ENCODE data around the gene LTBP4. TPM values are rescaled to one million over a fixed set of nuclear protein-coding genes. Genes with fewer than 3 reads are reported as not detected.
"Not testable (repeated sequence)": the region's sequence is repeated elsewhere in the genome, so short reads cannot be mapped to it uniquely, and the experiment has no call there.

The LTBP4 gene
- total RNA-seq, 2 experiments from 2014 or later, result 99.3 to 102 TPM

- Mint-ChIP-seq H3K27ac (peak overlapping the region; percentile 40), H3K27me3 (no peaks in the 10 kb centered on the region), H3K4me3 (no peak overlapping the region), H3K4me1 (peaks cover 13% of the 10 kb centered on the region), H3K36me3 (peaks cover 33% of the 10 kb centered on the region), H3K9me3 (no peaks in the 10 kb centered on the region)
- no peak for DNase-seq
These were observed 21.0 kb downstream of the LTBP4 start for GRCh38 chr19:40621966-40622772.

GRCh38 chr19:40622773-40623075, 21.6 kb downstream of the LTBP4 start:
- H3K27me3 Mint-ChIP-seq, result no peaks in the 10 kb centered on the region
- peaks cover 34% of the 10 kb centered on the region for H3K36me3 Mint-ChIP-seq
- H3K27ac Mint-ChIP-seq, result peak overlapping the region; percentile 40
- no peak for DNase-seq
- H3K4me1 Mint-ChIP-seq, result peaks cover 13% of the 10 kb centered on the region
- H3K9me3 Mint-ChIP-seq, result no peaks in the 10 kb centered on the region
- H3K4me3 Mint-ChIP-seq, result no peak overlapping the region

DNA sequence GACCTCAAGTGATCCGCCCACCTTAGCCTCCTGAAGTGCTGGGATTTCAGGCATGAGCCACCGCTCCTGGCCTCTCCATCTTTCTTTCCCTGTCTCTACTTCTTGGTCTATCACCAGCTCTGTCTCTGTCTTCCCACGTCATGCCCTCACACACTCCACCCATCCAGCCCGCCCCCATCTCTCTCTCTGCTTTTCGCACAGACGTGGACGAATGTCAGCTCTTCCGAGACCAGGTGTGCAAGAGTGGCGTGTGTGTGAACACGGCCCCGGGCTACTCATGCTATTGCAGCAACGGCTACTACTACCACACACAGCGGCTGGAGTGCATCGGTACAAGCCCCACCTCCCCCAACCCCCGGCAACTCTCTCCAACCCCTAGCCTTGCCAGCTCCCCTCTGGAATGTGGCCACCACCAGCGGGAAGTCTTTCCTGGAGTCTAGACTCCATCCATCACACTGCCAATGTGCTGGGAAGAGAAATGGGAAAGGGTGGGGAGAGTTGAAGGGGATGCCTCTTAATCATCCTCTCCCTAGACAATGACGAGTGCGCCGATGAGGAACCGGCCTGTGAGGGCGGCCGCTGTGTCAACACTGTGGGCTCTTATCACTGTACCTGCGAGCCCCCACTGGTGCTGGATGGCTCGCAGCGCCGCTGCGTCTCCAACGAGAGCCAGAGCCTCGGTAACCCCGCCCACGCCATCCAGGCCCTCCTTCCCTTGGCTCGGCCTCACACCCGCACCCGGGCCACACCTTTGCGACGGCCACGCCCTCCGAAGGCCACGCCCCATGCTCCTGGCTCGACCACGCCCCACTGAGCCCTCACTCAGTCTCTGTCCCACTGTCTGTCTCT, 22.5 kb downstream of the LTBP4 start:
- H3K36me3 Mint-ChIP-seq, result peaks cover 35% of the 10 kb centered on the region
- H3K9me3 Mint-ChIP-seq, result no peaks in the 10 kb centered on the region
- peak; percentile 35 for DNase-seq
- no peak overlapping the region for H3K4me3 Mint-ChIP-seq
- H3K27ac Mint-ChIP-seq, result no peak overlapping the region
- peaks cover 13% of the 10 kb centered on the region for H3K4me1 Mint-ChIP-seq
- no peaks in the 10 kb centered on the region for H3K27me3 Mint-ChIP-seq

DNA sequence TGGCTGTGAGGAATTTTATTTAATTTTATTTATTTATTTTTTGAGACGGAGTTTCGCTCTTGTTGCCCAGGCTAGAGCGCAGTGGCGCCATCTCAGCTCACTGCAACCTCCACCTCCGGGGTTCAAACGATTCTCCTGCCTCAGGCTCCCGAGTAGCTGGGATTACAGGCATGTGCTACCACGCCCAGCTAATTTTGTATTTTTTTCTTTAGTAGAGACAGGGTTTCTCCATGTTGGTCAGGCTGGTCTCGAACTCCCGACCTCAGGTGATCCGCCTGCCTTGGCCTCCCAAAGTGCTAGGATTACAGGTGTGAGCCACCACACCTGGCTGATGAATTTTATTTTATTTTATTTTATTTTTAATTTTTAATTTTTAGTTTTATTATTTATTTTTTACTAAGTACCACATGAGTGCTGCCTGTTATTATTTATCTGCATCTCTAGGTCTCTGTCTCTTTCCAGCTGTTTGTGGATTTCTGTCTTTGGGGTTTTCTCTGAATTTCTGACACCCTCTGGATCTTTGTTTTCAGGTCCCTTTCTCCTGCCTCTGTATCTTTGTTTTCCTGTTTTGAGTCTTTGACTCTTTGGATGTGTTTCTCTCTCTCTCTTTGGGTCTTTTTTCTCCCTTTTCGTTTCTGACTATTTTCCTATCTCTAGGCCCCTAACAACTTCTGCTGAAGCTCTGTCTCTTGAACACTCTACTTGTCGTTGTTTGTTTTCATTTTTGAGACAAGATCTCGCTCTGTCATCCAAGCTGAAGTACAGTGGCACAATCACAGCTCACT, 23.4 kb downstream of the LTBP4 start:
- not testable (repeated sequence) for H3K4me3 Mint-ChIP-seq, H3K27me3 Mint-ChIP-seq, H3K9me3 Mint-ChIP-seq, DNase-seq, H3K4me1 Mint-ChIP-seq
- H3K36me3 Mint-ChIP-seq, result peaks cover 32% of the 10 kb centered on the region
- peak overlapping the region; percentile 1 for H3K27ac Mint-ChIP-seq

- Mint-ChIP-seq H3K27ac (peak overlapping the region; percentile 64), H3K36me3 (peaks cover 32% of the 10 kb centered on the region), H3K4me3 (no peak overlapping the region), H3K27me3 (no peaks in the 10 kb centered on the region), H3K9me3 (no peaks in the 10 kb centered on the region), H3K4me1 (peaks cover 9% of the 10 kb centered on the region)
- no peak for DNase-seq
These were observed 24.4 kb downstream of the LTBP4 start for GRCh38 chr19:40625406-40626120.

GRCh38 chr19:40626918-40627317, 25.7 kb downstream of the LTBP4 start:
- Mint-ChIP-seq H3K4me3 (no peak overlapping the region), H3K4me1 (peaks cover 9% of the 10 kb centered on the region), H3K27ac (no peak overlapping the region), H3K36me3 (peaks cover 26% of the 10 kb centered on the region), H3K9me3 (no peaks in the 10 kb centered on the region), H3K27me3 (no peaks in the 10 kb centered on the region)
- DNase-seq, result no peak

- no peaks in the 10 kb centered on the region for H3K27me3 Mint-ChIP-seq
- no peak overlapping the region for H3K27ac Mint-ChIP-seq
- no peaks in the 10 kb centered on the region for H3K9me3 Mint-ChIP-seq
- DNase-seq, result no peak
- H3K4me1 Mint-ChIP-seq, result peaks cover 9% of the 10 kb centered on the region
- peaks cover 21% of the 10 kb centered on the region for H3K36me3 Mint-ChIP-seq
- no peak overlapping the region for H3K4me3 Mint-ChIP-seq
These were observed 26.5 kb downstream of the LTBP4 start for GRCh38 chr19:40627486-40628279.

GRCh38 chr19:40629346-40629745, 28.2 kb downstream of the LTBP4 start:
- H3K36me3 Mint-ChIP-seq, result peaks cover 18% of the 10 kb centered on the region
- no peaks in the 10 kb centered on the region for H3K9me3 Mint-ChIP-seq
- peaks cover 13% of the 10 kb centered on the region for H3K4me1 Mint-ChIP-seq
- peaks cover 6% of the 10 kb centered on the region for H3K27me3 Mint-ChIP-seq
- no peak for DNase-seq
- no peak overlapping the region for H3K27ac Mint-ChIP-seq
- no peak overlapping the region for H3K4me3 Mint-ChIP-seq

- no peak overlapping the region for H3K4me3 Mint-ChIP-seq
These were observed 29.5 kb downstream of the LTBP4 start for GRCh38 chr19:40630571-40631160.

DNA sequence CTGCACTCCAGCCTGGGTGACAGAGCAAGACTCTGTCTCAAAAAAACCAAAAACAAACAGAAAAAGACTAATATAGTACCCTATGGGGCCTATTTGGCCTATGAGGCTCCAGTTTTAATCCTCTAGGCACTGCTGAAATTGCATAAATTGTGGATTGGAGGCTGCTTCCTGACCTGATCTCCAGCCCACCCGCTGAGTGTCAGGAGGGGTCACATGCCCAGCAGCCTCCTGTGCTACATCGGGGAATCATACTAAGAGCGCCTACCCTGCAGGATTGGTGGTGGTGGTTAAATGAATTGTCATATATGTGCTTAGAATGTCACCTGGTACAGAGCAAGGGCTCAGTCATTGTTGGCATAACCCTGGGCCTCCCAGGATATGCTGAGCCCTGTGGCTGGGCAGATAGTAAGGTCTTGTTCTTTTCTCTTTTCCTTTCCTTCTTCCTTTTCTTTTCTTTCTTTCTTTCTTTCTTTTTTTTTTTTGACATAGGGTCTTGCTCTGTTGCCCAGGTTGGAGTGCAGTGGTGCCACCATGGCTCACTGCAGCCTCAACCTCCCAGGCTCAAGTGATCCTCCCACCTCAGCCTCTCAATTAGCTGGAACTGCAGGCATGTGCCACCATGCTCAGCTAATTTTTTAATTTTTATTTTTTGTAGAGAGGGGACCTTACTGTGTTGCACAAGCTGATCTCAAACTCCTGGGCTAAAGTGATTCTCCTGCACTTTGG, 31.3 kb downstream of the LTBP4 start:
- no peak overlapping the region for H3K27ac Mint-ChIP-seq
- no peaks in the 10 kb centered on the region for H3K9me3 Mint-ChIP-seq
- no peak overlapping the region for H3K4me3 Mint-ChIP-seq
- peaks cover 11% of the 10 kb centered on the region for H3K4me1 Mint-ChIP-seq
- peaks cover 20% of the 10 kb centered on the region for H3K27me3 Mint-ChIP-seq
- no peak for DNase-seq
- peaks cover 5% of the 10 kb centered on the region for H3K36me3 Mint-ChIP-seq

More at GRCh38 chr19:40630571-40631160, 29.5 kb downstream of the LTBP4 start:
- peaks cover 19% of the 10 kb centered on the region for H3K27me3 Mint-ChIP-seq
- peaks cover 12% of the 10 kb centered on the region for H3K4me1 Mint-ChIP-seq
- no peaks in the 10 kb centered on the region for H3K9me3 Mint-ChIP-seq
- DNase-seq, result no peak
- peaks cover 12% of the 10 kb centered on the region for H3K36me3 Mint-ChIP-seq
- H3K27ac Mint-ChIP-seq, result no peak overlapping the region

- Mint-ChIP-seq H3K27me3 (peaks cover 21% of the 10 kb centered on the region), H3K4me3 (no peak overlapping the region), H3K27ac (no peak overlapping the region), H3K4me1 (peaks cover 11% of the 10 kb centered on the region), H3K9me3 (no peaks in the 10 kb centered on the region), H3K36me3 (peaks cover 5% of the 10 kb centered on the region)
- DNase-seq, result no peak
These were observed 32.0 kb downstream of the LTBP4 start for GRCh38 chr19:40633207-40633606.

- peaks cover 26% of the 10 kb centered on the region for H3K27me3 Mint-ChIP-seq
- H3K4me3 Mint-ChIP-seq, result no peak overlapping the region
- H3K4me1 Mint-ChIP-seq, result peaks cover 9% of the 10 kb centered on the region
- H3K9me3 Mint-ChIP-seq, result no peaks in the 10 kb centered on the region
- no peak overlapping the region for H3K27ac Mint-ChIP-seq
- no peaks in the 10 kb centered on the region for H3K36me3 Mint-ChIP-seq
- no peak for DNase-seq
These were observed 37.2 kb downstream of the LTBP4 start for GRCh38 chr19:40638327-40638726.

GRCh38 chr19:40639638-40639982, 38.4 kb downstream of the LTBP4 start:
- Mint-ChIP-seq H3K27ac (no peak overlapping the region), H3K4me1 (peaks cover 5% of the 10 kb centered on the region), H3K4me3 (no peak overlapping the region)

More at GRCh38 chr19:40639638-40639982, 38.4 kb downstream of the LTBP4 start:
- Mint-ChIP-seq H3K36me3 (no peaks in the 10 kb centered on the region), H3K9me3 (no peaks in the 10 kb centered on the region), H3K27me3 (peaks cover 18% of the 10 kb centered on the region)
- no peak for DNase-seq

All from activated naive CD8-positive, alpha-beta T cell treated with anti-CD3 and anti-CD28 coated beads for 36 hours (primary cell).